NCI-H2081 treated with DMSO at 0.1 percent for 48 hours (cell line): ENCODE data around the gene SYCP1.
"Not testable (repeated sequence)": the region's sequence is repeated elsewhere in the genome, so short reads cannot be mapped to it uniquely, and the experiment has no call there.

Experiments used
- DNase-seq: peaks from one replicate; lab custom pipeline; 2025; lab: John Stamatoyannopoulos, UW

The SYCP1 gene

DNA sequence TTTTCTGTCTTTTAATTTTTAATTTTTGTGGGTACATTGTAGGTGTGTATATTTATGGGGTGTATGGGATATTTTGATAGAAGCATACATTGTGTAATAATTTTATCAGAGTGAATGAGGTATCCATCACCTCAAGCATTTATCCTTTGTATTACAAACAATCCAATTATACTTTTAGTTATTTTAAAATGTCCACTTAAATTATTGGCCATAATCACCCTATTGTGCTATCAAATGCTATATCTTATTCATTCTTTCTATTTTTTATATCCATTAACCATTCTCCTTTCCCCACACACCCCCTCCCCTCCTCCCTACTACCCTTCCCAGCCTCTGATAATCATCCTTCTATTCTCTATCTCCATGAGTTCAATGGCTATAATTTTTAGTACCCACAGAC lies 104.8 kb downstream of the SYCP1 start:
- DNase-seq: no peak

DNA sequence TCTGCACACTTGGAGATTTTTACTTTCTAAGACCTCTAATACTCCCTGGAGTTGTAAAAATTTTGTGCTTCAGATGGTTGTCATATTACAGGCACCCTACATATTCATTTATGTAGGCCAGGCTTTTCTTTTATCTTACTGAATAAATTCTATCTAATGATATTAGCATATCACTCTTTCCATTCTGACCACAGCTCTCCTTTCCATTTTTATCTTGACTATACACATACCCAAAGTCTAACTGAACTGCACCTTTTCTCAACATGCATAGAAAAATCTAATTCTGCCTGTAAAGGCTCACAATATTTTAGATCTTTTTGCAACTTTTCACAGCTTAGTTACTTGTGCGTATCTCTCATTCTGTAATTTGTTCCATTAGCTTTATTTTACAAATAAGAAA lies 122.2 kb downstream of the SYCP1 start:
- DNase-seq: no peak

DNA sequence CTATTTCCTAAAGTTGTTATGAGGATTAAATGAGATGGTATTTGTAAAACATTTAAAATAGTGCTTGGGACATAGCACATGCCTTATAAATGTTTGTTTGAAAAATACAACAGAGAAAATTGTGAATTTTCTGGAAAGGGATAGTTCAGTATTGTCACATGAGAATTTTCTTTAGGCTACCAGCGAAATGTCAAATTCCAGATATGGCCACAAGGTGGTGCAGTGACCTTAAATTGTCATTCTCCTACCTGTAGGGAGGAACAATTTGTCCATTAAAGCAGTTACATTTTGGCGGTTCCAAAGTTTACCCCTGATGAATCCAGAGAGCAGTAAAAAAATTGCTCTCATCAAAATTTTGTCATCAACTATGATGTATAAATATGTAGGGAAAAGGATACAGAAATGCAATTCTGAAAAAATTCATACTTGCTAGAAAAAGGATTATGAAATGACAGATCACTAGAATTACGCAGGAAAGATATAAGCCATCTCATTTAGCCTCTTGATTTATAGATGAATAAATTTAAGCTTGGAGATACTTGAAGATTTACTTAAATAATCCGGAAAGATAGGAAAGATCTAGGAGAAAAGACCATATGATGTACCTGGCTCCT lies 124.7 kb downstream of the SYCP1 start:
- DNase-seq: peak; percentile 0

DNA sequence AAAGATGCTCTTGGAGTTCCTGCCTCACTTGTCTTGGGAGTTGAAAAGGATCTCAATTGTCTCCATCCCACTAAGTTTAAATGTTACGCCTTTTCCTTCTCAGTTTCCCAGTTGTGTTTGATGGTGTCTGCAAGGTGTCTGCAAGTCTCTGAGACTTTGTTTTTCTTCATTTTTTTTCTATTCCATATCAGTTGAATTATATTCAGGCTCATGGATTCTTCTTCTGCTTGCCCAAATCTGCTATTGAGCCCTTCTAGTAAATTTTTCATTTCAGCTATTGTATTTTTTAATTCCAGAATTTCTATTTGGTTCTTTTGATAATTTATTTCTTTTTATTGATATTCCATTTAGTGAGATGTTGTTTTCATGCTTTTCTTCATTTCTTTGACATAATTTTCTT lies 127.6 kb downstream of the SYCP1 start:
- no peak for DNase-seq

DNA sequence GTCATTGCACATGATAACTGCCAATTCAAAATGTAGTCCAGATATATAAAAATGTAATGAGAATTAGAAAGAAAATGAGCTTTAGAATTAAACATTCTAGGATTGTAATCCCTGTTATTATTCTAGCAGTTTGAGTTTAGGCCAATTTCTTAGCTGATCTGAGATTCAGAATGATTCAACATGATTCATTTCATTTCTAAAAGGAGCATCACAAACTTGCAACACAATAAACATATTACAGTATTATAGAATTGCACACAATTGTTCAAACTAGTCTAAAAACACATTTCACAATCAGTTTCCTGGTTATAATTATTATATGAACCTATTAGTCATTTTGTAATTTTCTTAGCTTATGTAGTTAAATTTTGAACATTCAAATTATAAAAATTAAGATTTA lies 131.6 kb downstream of the SYCP1 start:
- DNase-seq: no peak

DNA sequence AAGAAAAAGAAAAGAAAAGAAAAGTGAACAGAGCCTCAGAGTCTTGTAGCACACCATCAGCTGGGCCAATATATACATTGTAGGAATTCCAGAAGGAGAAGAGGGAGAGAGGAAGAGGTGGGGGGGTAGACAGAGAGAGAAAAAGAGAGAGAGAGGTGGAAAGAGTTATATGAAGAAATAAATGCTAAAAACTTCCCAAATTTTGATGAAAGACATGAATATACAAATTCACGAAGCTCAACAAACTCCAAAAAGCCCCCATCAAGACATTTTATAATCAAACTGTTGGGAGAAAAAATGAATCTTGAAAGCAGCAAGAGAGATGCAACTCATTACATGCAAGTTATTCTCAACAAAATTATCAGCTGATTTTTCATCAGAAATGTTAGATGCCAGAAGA lies 133.4 kb downstream of the SYCP1 start:
- no peak for DNase-seq

DNA sequence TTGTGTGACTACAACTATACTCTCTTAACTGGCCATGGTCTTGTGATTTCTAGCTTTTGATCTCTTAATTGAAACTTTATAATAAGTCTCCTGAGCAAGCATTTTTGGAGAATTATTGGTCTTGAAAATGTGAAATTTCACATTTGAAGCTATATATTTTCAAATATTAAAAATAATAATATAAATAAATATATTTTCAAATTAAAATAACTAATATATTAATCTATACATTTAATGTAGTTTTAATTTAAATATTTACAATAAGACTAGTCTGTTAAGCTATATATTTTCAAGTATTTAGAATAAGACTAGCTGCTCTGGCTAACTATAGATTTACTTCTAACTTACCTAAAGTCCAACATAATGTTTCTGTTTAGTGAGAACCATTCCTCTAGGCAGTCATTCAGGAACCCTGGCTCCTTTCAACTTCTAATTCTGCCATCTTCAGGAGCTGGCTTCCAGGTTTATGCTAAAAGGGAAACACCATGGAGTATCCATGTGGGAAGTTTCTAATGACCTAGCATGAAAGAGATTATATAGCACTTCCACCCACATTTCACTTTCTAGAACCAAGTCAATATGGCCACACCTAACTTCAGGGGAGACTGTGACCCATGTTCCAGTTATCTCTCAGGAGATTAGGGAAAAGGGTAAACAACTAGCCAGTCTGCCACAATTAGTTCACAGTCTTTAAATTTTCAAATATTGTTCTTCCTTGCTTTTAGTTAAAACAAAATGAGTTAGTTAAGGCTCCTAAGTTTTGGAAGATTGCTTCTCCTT lies 143.0 kb downstream of the SYCP1 start:
- no peak for DNase-seq

DNA sequence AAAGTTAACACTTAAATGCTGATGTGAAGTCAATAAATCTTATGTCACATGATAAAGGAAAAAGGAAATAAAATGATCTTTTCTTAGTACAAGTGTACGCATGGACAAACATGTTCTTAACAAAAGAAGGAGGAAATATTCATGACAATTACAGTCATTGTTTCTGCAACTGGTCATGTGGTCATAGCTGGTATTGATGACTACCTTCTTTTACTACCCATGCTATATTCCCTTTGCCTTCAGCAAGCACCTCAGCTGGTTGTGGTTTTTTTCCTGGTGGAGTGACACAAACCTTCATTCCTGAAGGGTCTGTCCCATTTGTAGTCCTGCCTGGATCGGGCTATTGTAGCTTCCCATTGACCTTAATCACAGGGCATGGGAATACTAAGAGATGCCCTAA lies 151.5 kb downstream of the SYCP1 start:
- DNase-seq: no peak

DNA sequence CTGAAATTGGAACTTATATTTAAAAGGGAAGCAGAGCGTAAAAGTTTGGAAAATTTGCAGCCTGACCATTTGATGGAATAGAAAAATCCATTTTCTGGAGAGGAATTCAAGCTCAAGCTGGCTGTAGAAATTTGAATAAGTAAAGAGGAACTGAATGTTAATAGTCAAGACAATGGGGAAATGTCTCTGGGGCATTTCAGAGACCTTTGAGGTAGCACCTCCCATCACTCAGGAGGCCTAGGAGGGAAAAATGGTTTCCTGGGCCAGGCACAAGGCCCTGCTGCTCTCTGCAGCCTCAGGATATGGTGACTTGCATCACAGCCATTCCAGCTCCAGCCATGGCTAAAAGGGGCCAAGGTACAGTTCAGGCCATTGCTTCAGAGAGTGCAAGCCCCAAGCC lies 157.3 kb downstream of the SYCP1 start:
- DNase-seq: no peak

DNA sequence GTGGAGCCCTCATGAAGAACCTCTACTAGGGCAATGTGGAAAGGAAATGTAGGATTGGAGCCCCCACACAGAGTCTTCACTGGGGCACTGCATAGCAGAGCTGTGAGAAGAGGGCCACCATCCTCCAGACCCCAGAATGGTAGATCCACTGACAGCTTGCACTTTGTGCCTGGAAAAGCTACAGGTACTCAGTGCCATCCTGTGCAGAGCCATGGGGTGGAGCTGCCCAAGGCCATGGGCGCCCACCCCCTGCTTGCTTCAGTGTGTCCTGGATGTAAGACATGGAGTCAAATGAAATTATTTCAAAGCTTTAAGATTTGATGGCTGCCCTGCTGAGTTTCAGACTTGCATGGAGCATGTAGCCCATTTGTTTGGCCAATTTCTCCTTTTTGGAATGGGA lies 157.8 kb downstream of the SYCP1 start:
- no peak for DNase-seq

DNA sequence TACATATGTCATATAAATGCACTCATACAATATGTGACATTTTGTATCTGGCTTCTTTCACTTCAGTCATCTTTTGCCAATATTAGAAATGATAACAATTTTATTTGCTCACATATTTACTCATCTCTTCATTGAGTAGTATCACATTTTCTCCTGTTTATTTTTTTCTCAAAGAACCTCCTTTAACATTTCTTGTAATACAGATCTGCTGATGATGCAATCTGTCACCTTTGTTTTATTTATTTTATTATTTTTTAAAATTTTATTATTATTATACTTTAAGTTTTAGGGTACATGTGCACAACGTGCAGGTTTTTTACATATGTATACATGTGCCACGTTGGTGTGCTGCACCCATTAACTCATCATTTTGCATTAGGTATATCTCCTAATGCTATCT lies 159.1 kb downstream of the SYCP1 start:
- no peak for DNase-seq

DNA sequence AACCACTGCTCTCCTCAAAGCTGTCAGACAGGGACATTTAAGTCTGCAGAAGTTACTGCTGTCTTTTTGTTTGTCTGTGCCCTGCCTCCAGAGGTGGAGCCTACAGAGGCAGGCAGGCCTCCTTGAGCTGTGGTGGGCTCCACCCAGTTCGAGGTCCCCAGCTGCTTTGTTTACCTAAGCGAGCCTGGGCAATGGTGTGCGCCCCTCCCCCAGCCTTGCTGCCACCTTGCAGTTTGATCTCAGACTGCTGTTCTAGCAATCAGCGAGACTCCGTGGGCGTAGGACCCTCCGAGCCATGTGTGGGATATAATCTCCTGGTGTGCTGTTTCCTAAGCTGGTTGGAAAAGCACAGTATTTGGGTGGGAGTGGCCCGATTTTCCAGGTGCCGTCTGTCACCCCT lies 164.9 kb downstream of the SYCP1 start:
- not testable (repeated sequence) for DNase-seq

DNA sequence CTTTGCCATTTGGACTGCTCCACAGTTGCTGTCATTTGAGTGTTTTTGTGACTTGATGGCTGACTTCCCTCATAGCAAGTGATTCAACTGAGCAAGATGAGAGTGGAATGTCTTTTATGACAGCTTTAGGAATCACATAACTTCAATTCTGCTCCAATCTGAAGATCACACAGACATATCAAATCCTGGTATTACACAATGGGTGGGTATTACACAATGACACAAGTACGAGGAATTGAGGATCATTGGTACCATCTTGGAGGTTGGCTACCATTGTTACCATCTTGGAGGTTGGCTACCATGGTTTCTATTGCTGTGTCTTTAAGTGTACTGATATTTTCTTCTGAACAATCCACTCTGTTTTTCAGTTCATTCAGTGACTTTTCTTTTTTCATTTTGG lies 166.5 kb downstream of the SYCP1 start:
- no peak for DNase-seq

DNA sequence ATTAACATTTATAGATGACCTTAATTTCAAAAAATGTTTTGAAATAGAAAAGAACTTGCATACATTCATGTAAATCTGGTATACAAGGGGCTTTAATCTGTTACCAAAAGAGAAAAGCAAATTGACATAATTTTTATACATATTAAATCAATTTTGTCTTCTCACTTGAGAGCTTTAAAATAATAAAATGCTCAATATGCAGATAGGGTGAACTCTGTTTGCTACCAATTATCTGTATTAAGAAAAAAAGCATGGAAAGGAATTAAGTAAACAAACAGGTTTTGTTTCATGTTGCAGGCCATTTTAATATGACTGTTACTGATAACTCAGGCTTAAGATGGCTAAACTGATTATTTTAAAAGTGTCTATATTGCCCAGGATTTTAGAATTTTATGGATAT lies 168.9 kb downstream of the SYCP1 start:
- no peak for DNase-seq

DNA sequence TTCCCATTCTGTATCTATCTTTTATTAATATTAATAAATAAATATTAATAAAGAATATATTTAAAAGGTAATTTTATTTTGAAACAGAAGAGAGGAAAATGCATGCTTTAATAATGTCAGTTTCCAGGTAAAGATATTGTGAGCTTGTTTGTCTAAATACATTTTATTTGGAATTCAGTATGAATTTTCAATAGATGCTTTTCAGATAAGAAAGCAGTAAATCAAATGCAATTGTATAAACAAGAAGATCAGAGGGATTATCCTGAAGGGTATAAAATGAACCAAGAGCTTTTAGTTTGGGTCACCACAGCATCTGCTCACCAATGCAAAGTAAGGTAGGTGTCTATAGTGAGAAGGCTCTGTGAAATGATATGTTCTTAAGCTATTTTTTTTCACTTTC lies 174.9 kb downstream of the SYCP1 start, which contains the start of gene TSHB:
Gene TSHB, plus strand, starts transcription at position 301 of the 400 bp plus-strand sequence. CDS start 3,537 bp downstream, outside the sequence.
- DNase-seq: no peak

DNA sequence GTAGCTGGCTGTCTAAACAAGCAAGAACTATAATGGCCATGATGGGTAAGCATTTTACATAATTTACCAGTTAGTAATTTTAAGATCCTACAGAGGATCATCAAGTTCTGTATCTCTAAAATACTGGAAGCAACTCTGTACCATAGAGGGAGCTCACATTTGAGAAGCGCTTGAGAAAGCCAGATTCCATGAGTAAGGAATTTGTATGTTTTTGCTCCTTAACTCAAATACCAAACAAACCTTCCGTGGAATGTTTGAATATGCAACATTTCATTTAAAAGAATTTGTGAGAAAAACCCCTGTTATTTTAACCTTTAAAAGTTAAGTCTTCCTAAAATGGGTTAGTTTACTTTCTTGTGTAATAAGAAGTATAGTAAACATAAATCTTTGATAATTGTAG lies 176.9 kb downstream of the SYCP1 start:
- no peak for DNase-seq

DNA sequence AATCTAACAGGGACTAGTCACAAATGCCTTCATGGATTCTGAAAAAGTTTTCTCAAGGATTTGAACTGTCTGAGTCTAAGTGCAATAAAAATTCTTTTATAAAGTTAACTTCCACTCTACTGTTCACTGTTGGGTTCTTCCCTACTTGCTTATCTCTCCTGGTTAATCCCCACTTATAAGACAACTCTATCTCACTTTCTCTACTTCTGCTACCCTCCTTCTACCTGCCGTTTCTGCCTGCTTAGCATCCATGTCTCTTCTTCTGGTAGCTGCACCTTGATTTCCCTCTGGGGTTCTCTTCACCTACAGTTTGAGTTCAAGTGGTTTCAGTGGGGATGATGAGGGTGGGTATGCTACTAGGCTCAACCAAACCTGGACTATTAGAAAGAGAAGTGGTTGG lies 181.0 kb downstream of the SYCP1 start:
- no peak for DNase-seq

DNA sequence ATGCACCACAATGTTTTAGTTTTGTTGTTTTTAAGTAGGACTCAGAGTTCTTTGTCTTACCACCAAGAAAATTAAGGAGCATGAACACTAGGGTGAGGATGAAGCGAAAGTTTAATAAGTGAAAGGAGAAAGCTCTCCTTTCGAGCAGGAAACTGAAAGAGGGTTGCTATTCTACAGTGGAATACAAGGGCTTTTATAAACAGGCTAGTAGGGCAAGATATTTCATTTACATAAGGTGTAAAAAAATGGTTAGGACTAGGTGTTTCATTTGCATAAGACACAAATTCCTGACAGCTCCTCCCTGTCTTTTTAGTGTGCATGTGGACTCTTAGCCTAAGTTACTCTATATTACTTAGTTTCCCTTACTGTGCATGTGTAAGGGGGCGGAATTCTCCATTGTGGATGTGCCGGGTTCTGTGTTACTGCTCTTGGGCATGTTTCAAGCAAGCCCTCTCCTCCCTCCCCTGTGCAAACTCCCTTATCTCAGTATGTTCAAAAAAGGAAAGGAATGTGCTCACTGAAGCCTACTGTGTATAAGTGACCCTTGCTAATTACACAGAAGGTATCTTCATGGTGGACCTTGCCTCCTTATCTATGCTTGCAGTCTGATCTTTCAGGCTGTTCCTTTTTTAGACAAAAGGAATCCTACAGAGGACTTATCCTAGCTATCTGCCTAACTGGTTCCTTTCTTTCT lies 182.3 kb downstream of the SYCP1 start:
- DNase-seq: no peak

DNA sequence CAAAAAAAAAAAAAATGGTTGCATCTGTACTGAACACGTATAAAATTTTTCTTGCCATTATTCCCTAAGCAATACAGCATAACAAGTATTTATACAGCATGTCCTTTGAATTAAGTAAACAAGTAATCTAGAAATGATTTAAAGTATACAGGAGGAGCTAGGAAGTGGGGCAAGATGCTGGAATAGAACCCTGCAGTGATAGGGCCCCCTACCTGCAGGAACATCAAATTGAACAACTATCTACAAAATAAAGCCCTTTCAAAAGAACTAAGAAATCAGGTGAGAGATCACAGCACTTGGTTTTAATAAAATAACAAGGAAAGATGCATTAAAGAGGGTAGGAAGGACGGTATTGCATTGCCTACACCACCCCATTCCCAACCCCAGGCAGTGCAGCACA lies 185.8 kb downstream of the SYCP1 start:
- no peak for DNase-seq

DNA sequence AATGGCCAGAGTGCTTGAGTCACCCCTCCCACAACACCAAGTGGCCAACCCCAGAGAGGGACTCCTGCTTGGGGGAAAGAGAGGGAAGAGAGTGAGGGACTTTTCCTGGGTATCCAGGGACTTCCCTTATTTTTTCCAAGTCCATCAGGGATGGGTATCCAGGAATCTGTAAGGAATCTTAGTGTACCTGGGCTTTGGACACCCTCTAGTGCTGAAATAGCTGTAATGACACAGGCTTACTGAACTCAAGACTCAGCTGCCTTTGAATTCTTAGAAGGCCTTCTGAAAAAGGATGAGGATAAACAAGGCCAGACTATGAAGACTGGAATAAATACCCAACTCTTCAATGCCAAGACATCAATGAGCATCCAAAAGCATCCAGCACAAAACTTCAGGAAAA lies 187.0 kb downstream of the SYCP1 start:
- no peak for DNase-seq
